Measurements from ENCODE around the gene NNMT.

- no peak for TF ChIP-seq CTCF (IDR thresholded peaks at IDR 0.05; ENCODE audit: low read length)
- TF ChIP-seq EZH2 (IDR thresholded peaks at IDR 0.05; ENCODE audit: borderline replicate concordance, low read length), result no peak
Observed at GRCh38 chr11:114304969-114305368, 8.8 kb downstream of the NNMT start.
